ENCODE data around the gene TUBB4A.

GRCh38 chr19:6452899-6453298, 49.2 kb downstream of the TUBB4A start:
- TF ChIP-seq CTCF (conservative IDR thresholded peaks at IDR 0.05 in 1 of 2, IDR thresholded peaks at IDR 0.05 in 1 of 2; ENCODE audit: low read depth in 1 of 2, low read length in 2 of 2) (no peak), EZH2 (IDR thresholded peaks at IDR 0.05; ENCODE audit: low read length, missing control alignments) (no peak)

Measured in fibroblast of lung (primary cell).